HUES64 (cell line): Measurements from ENCODE around the gene CYB5A.

ENCODE experiments used
- H3K27ac ChIP-seq: 2 replicates; pipeline ENCODE4 v1.7.0; 2013; ENCODE audit warnings: low read depth, low read length, inconsistent platforms
- H3K27me3 ChIP-seq: 2 replicates; pipeline ENCODE4 v1.6.1; 2013; ENCODE audit warnings: mild to moderate bottlenecking, low read length; ENCODE audit not compliant: insufficient read depth
- H3K36me3 ChIP-seq: 2 replicates; pipeline ENCODE4 v1.6.1; 2013; ENCODE audit warnings: mild to moderate bottlenecking, low read length; ENCODE audit not compliant: insufficient read depth
- H3K4me1 ChIP-seq: 2 replicates; pipeline ENCODE4 v1.6.1; 2013; ENCODE audit warnings: mild to moderate bottlenecking, low read length, moderate library complexity; ENCODE audit not compliant: insufficient read depth
- H3K4me3 ChIP-seq: 2 replicates; pipeline ENCODE4 v1.5.1; 2013; ENCODE audit warnings: mild to moderate bottlenecking, low read length, moderate library complexity
- H3K9ac ChIP-seq: 2 replicates; pipeline ENCODE4 v1.6.1; 2013; ENCODE audit warnings: mild to moderate bottlenecking, low read depth, low read length
- H3K9me3 ChIP-seq: 2 replicates; pipeline ENCODE4 v1.6.1; 2013; ENCODE audit warnings: low read depth, low read length; ENCODE audit not compliant: insufficient read depth
- WGBS: fragments of 150-250, 120-280 bp; methylation state at CpG from one replicate; pipeline ENCODE4 v1.1.7; 2013; ENCODE audit warnings: missing lambda C conversion rate; 5-methylcytosine and 5-hydroxymethylcytosine counted together

Gene CYB5A

GRCh38 chr18:74242438-74243096 is 49.2 kb downstream of the CYB5A start:
- 86% methylated on average over 17 of the region's 17 CpGs for WGBS
- H3K4me1 ChIP-seq, result peaks cover 11% of the 10 kb centered on the region

GRCh38 chr18:74241970-74242369 is 49.8 kb downstream of the CYB5A start:
- H3K27ac ChIP-seq, result no peak overlapping the region
- H3K9me3 ChIP-seq, result no peaks in the 10 kb centered on the region
- peaks cover 11% of the 10 kb centered on the region for H3K4me1 ChIP-seq
- no peak overlapping the region for H3K4me3 ChIP-seq
- WGBS, result 89% methylated on average over 3 of the region's 3 CpGs
- no peaks in the 10 kb centered on the region for H3K27me3 ChIP-seq
- H3K9ac ChIP-seq, result no peak overlapping the region
- H3K36me3 ChIP-seq, result no peaks in the 10 kb centered on the region

More at GRCh38 chr18:74242438-74243096, 49.2 kb downstream of the CYB5A start:
- Histone ChIP-seq H3K9me3 (no peaks in the 10 kb centered on the region), H3K27ac (no peak overlapping the region), H3K9ac (no peak overlapping the region), H3K27me3 (no peaks in the 10 kb centered on the region), H3K36me3 (no peaks in the 10 kb centered on the region), H3K4me3 (no peak overlapping the region)

- WGBS, result no CpG with 5 or more reads among the region's 4 CpGs
- Histone ChIP-seq H3K27ac (no peak overlapping the region), H3K4me3 (no peak overlapping the region), H3K9ac (no peak overlapping the region), H3K27me3 (no peaks in the 10 kb centered on the region), H3K4me1 (peaks cover 11% of the 10 kb centered on the region), H3K36me3 (no peaks in the 10 kb centered on the region), H3K9me3 (no peaks in the 10 kb centered on the region)
These were observed 50.3 kb downstream of the CYB5A start for GRCh38 chr18:74241426-74241825.

- WGBS, result no CpG with 5 or more reads among the region's 1 CpG
- no peak overlapping the region for H3K27ac ChIP-seq
- H3K4me3 ChIP-seq, result no peak overlapping the region
- no peak overlapping the region for H3K9ac ChIP-seq
- no peaks in the 10 kb centered on the region for H3K27me3 ChIP-seq
- no peaks in the 10 kb centered on the region for H3K9me3 ChIP-seq
- no peaks in the 10 kb centered on the region for H3K36me3 ChIP-seq
- H3K4me1 ChIP-seq, result peaks cover 11% of the 10 kb centered on the region
These were observed 52.2 kb downstream of the CYB5A start for GRCh38 chr18:74239567-74239966.

- H3K27me3 ChIP-seq, result no peaks in the 10 kb centered on the region
- H3K9ac ChIP-seq, result no peak overlapping the region
- H3K9me3 ChIP-seq, result no peaks in the 10 kb centered on the region
- no peak overlapping the region for H3K4me3 ChIP-seq
- H3K36me3 ChIP-seq, result no peaks in the 10 kb centered on the region
- 90% methylated on average over 8 of the region's 10 CpGs for WGBS
- H3K27ac ChIP-seq, result no peak overlapping the region
- no peaks in the 10 kb centered on the region for H3K4me1 ChIP-seq
These were observed 57.2 kb downstream of the CYB5A start for GRCh38 chr18:74234326-74235171.

GRCh38 chr18:74233933-74234325 is 57.8 kb downstream of the CYB5A start:
- no peak overlapping the region for H3K9ac ChIP-seq
- no peaks in the 10 kb centered on the region for H3K27me3 ChIP-seq
- no peaks in the 10 kb centered on the region for H3K9me3 ChIP-seq
- no peaks in the 10 kb centered on the region for H3K36me3 ChIP-seq
- H3K27ac ChIP-seq, result no peak overlapping the region
- no peak overlapping the region for H3K4me3 ChIP-seq
- no peaks in the 10 kb centered on the region for H3K4me1 ChIP-seq
- 88% methylated on average over 3 of the region's 3 CpGs for WGBS

- Histone ChIP-seq H3K4me3 (no peak overlapping the region), H3K9ac (no peak overlapping the region), H3K27ac (no peak overlapping the region), H3K9me3 (no peaks in the 10 kb centered on the region), H3K4me1 (no peaks in the 10 kb centered on the region), H3K27me3 (no peaks in the 10 kb centered on the region), H3K36me3 (no peaks in the 10 kb centered on the region)
- 93% methylated on average over 7 of the region's 7 CpGs for WGBS
These were observed 60.6 kb downstream of the CYB5A start for GRCh38 chr18:74230922-74231714.

- Histone ChIP-seq H3K9ac (no peak overlapping the region), H3K36me3 (no peaks in the 10 kb centered on the region), H3K27ac (no peak overlapping the region), H3K4me1 (no peaks in the 10 kb centered on the region), H3K9me3 (no peaks in the 10 kb centered on the region), H3K27me3 (no peaks in the 10 kb centered on the region), H3K4me3 (no peak overlapping the region)
- 92% methylated on average over 10 of the region's 10 CpGs for WGBS
These were observed 61.9 kb downstream of the CYB5A start for GRCh38 chr18:74229891-74230290.

- Histone ChIP-seq H3K9me3 (no peaks in the 10 kb centered on the region), H3K4me1 (no peaks in the 10 kb centered on the region), H3K27ac (no peak overlapping the region), H3K36me3 (no peaks in the 10 kb centered on the region), H3K27me3 (no peaks in the 10 kb centered on the region), H3K4me3 (no peak overlapping the region), H3K9ac (no peak overlapping the region)
- 92% methylated on average over 3 of the region's 3 CpGs for WGBS
These were observed 62.8 kb downstream of the CYB5A start for GRCh38 chr18:74229005-74229404.

GRCh38 chr18:74228312-74228711 is 63.5 kb downstream of the CYB5A start:
- Histone ChIP-seq H3K27ac (no peak overlapping the region), H3K27me3 (no peaks in the 10 kb centered on the region), H3K4me1 (no peaks in the 10 kb centered on the region), H3K9me3 (no peaks in the 10 kb centered on the region), H3K9ac (no peak overlapping the region), H3K36me3 (no peaks in the 10 kb centered on the region), H3K4me3 (no peak overlapping the region)
- WGBS, result 94% methylated on average over 5 of the region's 5 CpGs

GRCh38 chr18:74226666-74227065 is 65.1 kb downstream of the CYB5A start:
- H3K4me1 ChIP-seq, result no peaks in the 10 kb centered on the region

More at GRCh38 chr18:74226666-74227065, 65.1 kb downstream of the CYB5A start:
- H3K27me3 ChIP-seq, result no peaks in the 10 kb centered on the region
- H3K9me3 ChIP-seq, result no peaks in the 10 kb centered on the region
- 98% methylated on average over 10 of the region's 10 CpGs for WGBS
- H3K27ac ChIP-seq, result no peak overlapping the region
- no peak overlapping the region for H3K9ac ChIP-seq
- no peaks in the 10 kb centered on the region for H3K36me3 ChIP-seq
- H3K4me3 ChIP-seq, result no peak overlapping the region
